Measurements from ENCODE around the gene STARD5.

STARD5 gene

GRCh38 chr15:81323944-81324881 is at the start of gene STARD5:
TSS of gene STARD5 (minus strand) at chr15:81324141. CDS start at chr15:81324099, 42 bp downstream.
- TF ChIP-seq CTCF (IDR thresholded peaks at IDR 0.05; ENCODE audit: borderline replicate concordance, control extremely low read depth, extremely low read depth, insufficient read depth, missing control alignments): no peak
- in situ Hi-C loops (cut with MboI; ENCODE audit: low sequenced_read_pairs, unreplicated experiment): no loop called here

GRCh38 chr15:81373176-81373575 is 49.2 kb upstream of the STARD5 start:
- no peak for TF ChIP-seq CTCF (IDR thresholded peaks at IDR 0.05; ENCODE audit: borderline replicate concordance, control extremely low read depth, extremely low read depth, insufficient read depth, missing control alignments)
- no peak for DNase-seq (ENCODE audit: low spot score)
- in situ Hi-C loops (cut with MboI; ENCODE audit: low sequenced_read_pairs, unreplicated experiment): no loop called here

More at GRCh38 chr15:81323944-81324881, at the start of gene STARD5:
- DNase-seq (ENCODE audit: low spot score): peak; percentile 99

- no peak for TF ChIP-seq CTCF (IDR thresholded peaks at IDR 0.05; ENCODE audit: borderline replicate concordance, control extremely low read depth, extremely low read depth, insufficient read depth, missing control alignments)
- in situ Hi-C loops (cut with MboI; ENCODE audit: low sequenced_read_pairs, unreplicated experiment): no loop called here
- DNase-seq (ENCODE audit: low spot score): no peak
These were observed 48.6 kb upstream of the STARD5 start for GRCh38 chr15:81372575-81372974.

GRCh38 chr15:81363718-81364500 is 40.0 kb upstream of the STARD5 start:
- no peak for TF ChIP-seq CTCF (IDR thresholded peaks at IDR 0.05; ENCODE audit: borderline replicate concordance, control extremely low read depth, extremely low read depth, insufficient read depth, missing control alignments)
- in situ Hi-C loops (cut with MboI; ENCODE audit: low sequenced_read_pairs, unreplicated experiment): no loop called here
- no peak for DNase-seq (ENCODE audit: low spot score)

GRCh38 chr15:81363276-81363675 is 39.3 kb upstream of the STARD5 start:
- DNase-seq (ENCODE audit: low spot score): no peak
- in situ Hi-C loops (cut with MboI; ENCODE audit: low sequenced_read_pairs, unreplicated experiment): no loop called here
- TF ChIP-seq CTCF (IDR thresholded peaks at IDR 0.05; ENCODE audit: borderline replicate concordance, control extremely low read depth, extremely low read depth, insufficient read depth, missing control alignments): no peak

- in situ Hi-C loops (cut with MboI; ENCODE audit: low sequenced_read_pairs, unreplicated experiment): no loop called here
- DNase-seq (ENCODE audit: low spot score): no peak
- no peak for TF ChIP-seq CTCF (IDR thresholded peaks at IDR 0.05; ENCODE audit: borderline replicate concordance, control extremely low read depth, extremely low read depth, insufficient read depth, missing control alignments)
These were observed 38.8 kb upstream of the STARD5 start for GRCh38 chr15:81362790-81363189.
